H1 (cell line): ENCODE data around the gene BEX2. TPM values are rescaled to one million over a fixed set of nuclear protein-coding genes. Genes with fewer than 3 reads are reported as not detected.

Experiments used
- ASH2L ChIP-seq: fragments of 200-600, 300-600 bp; sonication (generic); IDR thresholded peaks from one replicate; pipeline ENCODE4 v1.7.1; 2017; ENCODE audit warnings: low read length
- BRCA1 ChIP-seq: IDR thresholded peaks from 2 replicates; pipeline ENCODE4 v1.6.1; 2012; ENCODE audit warnings: low read depth, low read length, improper control_type of control experiment
- CBX8 ChIP-seq: fragments of 300-800, 300-1000 bp; sonication (generic); IDR thresholded peaks from 2 replicates; pipeline ENCODE4 v1.7.1; 2016; ENCODE audit warnings: low read depth, low read length, borderline replicate concordance
- CHD7 ChIP-seq: fragments of 300-600 bp; sonication (generic); IDR thresholded peaks from 2 replicates; pipeline ENCODE4 v1.7.1; 2012; ENCODE audit warnings: low read length, moderate library complexity, mild to moderate bottlenecking, inconsistent platforms; ENCODE audit not compliant: insufficient replicate concordance
- E2F6 ChIP-seq: IDR thresholded peaks from 2 replicates; pipeline ENCODE4 v1.6.1; 2012; ENCODE audit warnings: inconsistent platforms
- MAX ChIP-seq: IDR thresholded peaks from 2 replicates; pipeline ENCODE4 v1.6.1; 2012; ENCODE audit warnings: inconsistent platforms
- RXRA ChIP-seq: IDR thresholded peaks from 2 replicates; pipeline ENCODE4 v1.6.1; 2011; ENCODE audit warnings: low read depth, mild to moderate bottlenecking, low read length, moderate library complexity; ENCODE audit not compliant: insufficient read depth
- SIRT6 ChIP-seq: IDR thresholded peaks from one replicate; pipeline ENCODE4 v1.7.1; 2012; ENCODE audit warnings: low read length, inconsistent platforms
- SP4 ChIP-seq: IDR thresholded peaks from 2 replicates; pipeline ENCODE4 v1.6.1; 2012; ENCODE audit warnings: low read length, inconsistent platforms
- TCF12 ChIP-seq: IDR thresholded peaks from 2 replicates; pipeline ENCODE4 v1.6.1; 2011; ENCODE audit warnings: low read depth, mild to moderate bottlenecking, low read length
- polyA plus RNA-seq, 7 experiments: library from polyadenylated mRNA; depleted of rRNA in 3 of 7; stranded (reverse) in 5 of 7; unstranded in 2 of 7; fragments of >200 nt in 5 of 7; fragments of 200-250 nt in 2 of 7; gene quantifications; 1 replicate in 5 of 7; 2 replicates in 1 of 7; 4 replicates in 1 of 7; pipeline versions ENCODE4 v1.2.1 to v1.2.3, GENCODE V29; 2011 to 2013; ENCODE audit warnings: missing spikeins in 2 of 7, mixed read lengths in 2 of 7
- total RNA-seq: library from RNA; stranded (reverse); fragmentation: NEBNext Ultra II Directional; extraction: Animal tissue kit (Norgen Biotek cat#: 25700); gene quantifications from 2 replicates; pipeline ENCODE4 v1.2.1, GENCODE V29; 2021

BEX2 gene
- total and polyA plus RNA-seq, 2 of the 8 experiments (the other 6 are each of a cell fraction or from before 2014, with no cell fraction given), result 53.8 to 60.2 TPM

- TF ChIP-seq CHD7 (no peak), SIRT6 (no peak), BRCA1 (no peak), MAX (peak; percentile 66), CBX8 (no peak), RXRA (no peak), E2F6 (no peak), SP4 (no peak), ASH2L (no peak), TCF12 (no peak)
Measured at GRCh38 chrX:103310555-103311398, at the start of gene BEX2 (continued).
